Trophoblast cell (in vitro differentiated cells and primary cell): ENCODE data around the gene NTSR1.

Experiments
- DNase-seq, 2 donors: peaks; one replicate each; pipeline ENCODE4 v3.0.0-alpha.2; 2016
- H2AFZ ChIP-seq: 2 replicates; pipeline ENCODE4 v1.6.1; 2013; ENCODE audit warnings: low read length, moderate library complexity, mild to moderate bottlenecking; ENCODE audit not compliant: insufficient read depth, poor library complexity
- H2AK5ac ChIP-seq: 2 replicates; pipeline ENCODE4 v1.6.1; 2013; ENCODE audit warnings: mild to moderate bottlenecking, low read length
- H2BK120ac ChIP-seq: 2 replicates; pipeline ENCODE4 v1.6.1; 2013; ENCODE audit warnings: low read length, mild to moderate bottlenecking, moderate library complexity; ENCODE audit not compliant: insufficient read depth, poor library complexity
- H2BK12ac ChIP-seq: 2 replicates; pipeline ENCODE4 v1.6.1; 2013; ENCODE audit warnings: mild to moderate bottlenecking, low read length, moderate library complexity
- H2BK5ac ChIP-seq: 2 replicates; pipeline ENCODE4 v1.6.1; 2013; ENCODE audit warnings: low read length, low read depth, moderate library complexity, mild to moderate bottlenecking; ENCODE audit not compliant: poor library complexity
- H3K14ac ChIP-seq: 2 replicates; pipeline ENCODE4 v1.6.1; 2013; ENCODE audit warnings: mild to moderate bottlenecking, low read length
- H3K18ac ChIP-seq: 2 replicates; pipeline ENCODE4 v1.6.1; 2013; ENCODE audit warnings: mild to moderate bottlenecking, low read length
- H3K23ac ChIP-seq: 2 replicates; pipeline ENCODE4 v1.6.1; 2013; ENCODE audit warnings: low read length
- H3K27ac ChIP-seq: 2 replicates; pipeline ENCODE4 v1.5.1; 2013; ENCODE audit warnings: low read depth, mild to moderate bottlenecking, inconsistent platforms, low read length, moderate library complexity
- H3K27me3 ChIP-seq: 2 replicates; pipeline ENCODE4 v1.6.1; 2013; ENCODE audit warnings: inconsistent platforms, mild to moderate bottlenecking, low read length, moderate library complexity; ENCODE audit not compliant: insufficient read depth
- H3K36me3 ChIP-seq, 2 experiments: 1 replicate in 1 of 2; 2 replicates in 1 of 2; pipeline ENCODE4 v1.6.1; 2013; ENCODE audit warnings: low read length in 2 of 2, mild to moderate bottlenecking in 2 of 2, moderate library complexity in 1 of 2; ENCODE audit not compliant: insufficient read depth in 2 of 2, control insufficient read depth in 1 of 2
- H3K4ac ChIP-seq: 2 replicates; pipeline ENCODE4 v1.6.1; 2013; ENCODE audit warnings: low read depth, mild to moderate bottlenecking, low read length, moderate library complexity
- H3K4me1 ChIP-seq, 2 experiments: 1 replicate in 1 of 2; 2 replicates in 1 of 2; pipeline ENCODE4 v1.6.1; 2013; ENCODE audit warnings: low read length in 2 of 2, mild to moderate bottlenecking in 2 of 2, moderate library complexity in 1 of 2; ENCODE audit not compliant: insufficient read depth in 2 of 2, control insufficient read depth in 1 of 2
- H3K4me2 ChIP-seq: 2 replicates; pipeline ENCODE4 v1.6.1; 2013; ENCODE audit warnings: inconsistent platforms, mild to moderate bottlenecking, low read length, moderate library complexity
- H3K4me3 ChIP-seq: 2 replicates; pipeline ENCODE4 v1.5.1; 2013; ENCODE audit warnings: mild to moderate bottlenecking, low read depth, low read length, inconsistent platforms
- H3K79me1 ChIP-seq: one replicate; pipeline ENCODE4 v1.6.1; 2013; ENCODE audit warnings: low read length
- H3K79me2 ChIP-seq: 2 replicates; pipeline ENCODE4 v1.6.1; 2013; ENCODE audit warnings: low read length, mild to moderate bottlenecking; ENCODE audit not compliant: control insufficient read depth, insufficient read depth, poor library complexity
- H3K9ac ChIP-seq: 2 replicates; pipeline ENCODE4 v1.6.1; 2013; ENCODE audit warnings: mild to moderate bottlenecking, low read length
- H3K9me3 ChIP-seq: 2 replicates; pipeline ENCODE4 v1.6.1; 2013; ENCODE audit warnings: low read depth, mild to moderate bottlenecking, control low read depth, inconsistent platforms, low read length; ENCODE audit not compliant: insufficient read depth
- H4K12ac ChIP-seq: 2 replicates; pipeline ENCODE4 v1.6.1; 2013; ENCODE audit warnings: low read depth, mild to moderate bottlenecking, low read length, moderate library complexity
- H4K8ac ChIP-seq: 2 replicates; pipeline ENCODE4 v1.6.1; 2013; ENCODE audit warnings: low read depth, mild to moderate bottlenecking, low read length, moderate library complexity
- H4K91ac ChIP-seq: one replicate; pipeline ENCODE4 v1.6.1; 2013; ENCODE audit warnings: low read depth, mild to moderate bottlenecking, low read length, moderate library complexity
- WGBS: extraction: QIAGEN DNeasy Blood & Tissue Kit; methylation state at CpG from one replicate; pipeline ENCODE4 v1.1.7; 2013; ENCODE audit warnings: missing lambda C conversion rate; ENCODE audit not compliant: insufficient read length, insufficient coverage; ENCODE audit errors: extremely low coverage; 5-methylcytosine and 5-hydroxymethylcytosine counted together

The NTSR1 gene

GRCh38 chr20:62705627-62706026 is 3.0 kb upstream of the NTSR1 start:
- no peaks in the 10 kb centered on the region for H3K79me1 ChIP-seq
- no peak overlapping the region for H2AK5ac ChIP-seq
- no peak overlapping the region for H4K12ac ChIP-seq
- no peaks in the 10 kb centered on the region for H3K4me1 ChIP-seq
- no peak overlapping the region for H3K18ac ChIP-seq
- H3K4ac ChIP-seq, result no peak overlapping the region
- H3K4me3 ChIP-seq, result no peak overlapping the region
- no peak for DNase-seq
- no peaks in the 10 kb centered on the region for H3K36me3 ChIP-seq
- H3K23ac ChIP-seq, result no peak overlapping the region
- H3K4me2 ChIP-seq, result no peak overlapping the region
- H3K9me3 ChIP-seq, result peaks cover 7% of the 10 kb centered on the region
- no peak overlapping the region for H2AFZ ChIP-seq
- H2BK12ac ChIP-seq, result no peak overlapping the region
- H2BK120ac ChIP-seq, result no peak overlapping the region
- peaks cover 29% of the 10 kb centered on the region for H3K27me3 ChIP-seq
- H2BK5ac ChIP-seq, result no peak overlapping the region
- WGBS, result no CpG with 5 or more reads among the region's 16 CpGs
- no peak overlapping the region for H3K27ac ChIP-seq
- H3K9ac ChIP-seq, result no peak overlapping the region
- no peak overlapping the region for H3K14ac ChIP-seq
- H3K79me2 ChIP-seq, result no peaks in the 10 kb centered on the region
- no peak overlapping the region for H4K8ac ChIP-seq
- no peak overlapping the region for H4K91ac ChIP-seq

GRCh38 chr20:62706344-62706743 is 2.3 kb upstream of the NTSR1 start:
- DNase-seq, result no peak
- no peaks in the 10 kb centered on the region for H3K79me2 ChIP-seq
- H3K4me1 ChIP-seq, result no peaks in the 10 kb centered on the region
- no peak overlapping the region for H2BK5ac ChIP-seq
- H2BK12ac ChIP-seq, result no peak overlapping the region
- no peak overlapping the region for H3K27ac ChIP-seq
- H4K12ac ChIP-seq, result no peak overlapping the region
- H3K79me1 ChIP-seq, result no peaks in the 10 kb centered on the region
- H3K4me3 ChIP-seq, result no peak overlapping the region
- H2BK120ac ChIP-seq, result no peak overlapping the region
- WGBS, result no CpG with 5 or more reads among the region's 12 CpGs
- H3K9ac ChIP-seq, result no peak overlapping the region
- H2AK5ac ChIP-seq, result no peak overlapping the region
- no peaks in the 10 kb centered on the region for H3K36me3 ChIP-seq
- no peak overlapping the region for H3K4me2 ChIP-seq
- peaks cover 29% of the 10 kb centered on the region for H3K27me3 ChIP-seq
- no peak overlapping the region for H3K4ac ChIP-seq
- H3K23ac ChIP-seq, result no peak overlapping the region
- H4K8ac ChIP-seq, result no peak overlapping the region
- H3K18ac ChIP-seq, result no peak overlapping the region
- H3K9me3 ChIP-seq, result peaks cover 7% of the 10 kb centered on the region
- H4K91ac ChIP-seq, result no peak overlapping the region
- H3K14ac ChIP-seq, result no peak overlapping the region
- H2AFZ ChIP-seq, result no peak overlapping the region

- Histone ChIP-seq H3K79me2 (no peaks in the 10 kb centered on the region), H3K4me1 (no peaks in the 10 kb centered on the region), H3K4me3 (no peak overlapping the region), H2BK12ac (no peak overlapping the region), H3K18ac (no peak overlapping the region), H3K14ac (no peak overlapping the region), H3K4me2 (no peak overlapping the region), H2AFZ (no peak overlapping the region), H2BK120ac (no peak overlapping the region), H3K9ac (no peak overlapping the region), H3K36me3 (no peaks in the 10 kb centered on the region), H3K4ac (no peak overlapping the region), H3K79me1 (no peaks in the 10 kb centered on the region), H3K27ac (no peak overlapping the region), H4K12ac (no peak overlapping the region), H2AK5ac (no peak overlapping the region), H3K23ac (no peak overlapping the region), H4K8ac (no peak overlapping the region), H3K9me3 (peaks cover 7% of the 10 kb centered on the region), H2BK5ac (no peak overlapping the region), H3K27me3 (peaks cover 29% of the 10 kb centered on the region), H4K91ac (no peak overlapping the region)
- no peak for DNase-seq
- no CpG with 5 or more reads among the region's 12 CpGs for WGBS
Observed at GRCh38 chr20:62706857-62707256, 1.8 kb upstream of the NTSR1 start.

GRCh38 chr20:62707276-62707920 is 1.2 kb upstream of the NTSR1 start:
- Histone ChIP-seq H3K79me2 (no peaks in the 10 kb centered on the region), H3K4ac (no peak overlapping the region), H3K14ac (no peak overlapping the region), H3K27ac (no peak overlapping the region), H3K23ac (no peak overlapping the region), H3K4me2 (no peak overlapping the region), H2BK120ac (no peak overlapping the region), H3K79me1 (no peaks in the 10 kb centered on the region), H3K18ac (no peak overlapping the region), H3K9me3 (peaks cover 7% of the 10 kb centered on the region), H3K36me3 (no peaks in the 10 kb centered on the region), H2AK5ac (no peak overlapping the region), H3K4me3 (no peak overlapping the region), H4K12ac (no peak overlapping the region), H2BK5ac (no peak overlapping the region), H3K27me3 (peaks cover 29% of the 10 kb centered on the region), H3K9ac (no peak overlapping the region), H4K8ac (no peak overlapping the region), H3K4me1 (no peaks in the 10 kb centered on the region), H4K91ac (no peak overlapping the region), H2AFZ (no peak overlapping the region), H2BK12ac (no peak overlapping the region)
- WGBS, result no CpG with 5 or more reads among the region's 16 CpGs
- no peak for DNase-seq
